GM19328 (cell line): Measurements from ENCODE around the gene RAB37.
A peak's percentile ranks its signal among the peaks of the same experiment; 100 is the strongest.

ENCODE experiments used
- ATAC-seq: cut with Tn5 transposase; IDR thresholded peaks from one replicate; pipeline ENCODE4 v1.9.1; 2021; ENCODE audit warnings: mild to moderate bottlenecking, moderate library complexity; ENCODE audit not compliant: unreplicated experiment

RAB37 gene

GRCh38 chr17:74728033-74728701 lies 8.9 kb upstream of the RAB37 start:
- no peak for ATAC-seq

DNA sequence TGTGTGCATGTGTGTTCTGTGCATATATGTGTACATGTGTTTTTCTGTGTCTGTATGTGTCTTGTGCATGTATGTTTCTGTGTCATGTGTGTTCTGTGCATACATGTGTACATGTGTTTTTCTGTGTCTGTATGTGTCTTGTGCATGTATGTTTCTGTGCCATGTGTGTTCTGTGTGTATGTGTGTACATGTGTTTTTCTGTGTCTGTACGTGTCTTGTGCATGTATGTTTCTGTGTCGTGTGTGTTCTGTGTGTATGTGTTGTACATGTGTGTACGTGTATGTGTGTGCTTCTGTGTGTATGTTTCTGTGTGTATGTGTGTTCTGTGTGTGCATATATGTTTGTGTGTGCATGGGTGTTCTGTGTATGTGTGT lies 8.4 kb upstream of the RAB37 start:
- no peak for ATAC-seq

- ATAC-seq: no peak
Measured at GRCh38 chr17:74729368-74729767, 7.7 kb upstream of the RAB37 start.

- ATAC-seq: no peak
Measured at GRCh38 chr17:74729866-74730265, 7.2 kb upstream of the RAB37 start.

DNA sequence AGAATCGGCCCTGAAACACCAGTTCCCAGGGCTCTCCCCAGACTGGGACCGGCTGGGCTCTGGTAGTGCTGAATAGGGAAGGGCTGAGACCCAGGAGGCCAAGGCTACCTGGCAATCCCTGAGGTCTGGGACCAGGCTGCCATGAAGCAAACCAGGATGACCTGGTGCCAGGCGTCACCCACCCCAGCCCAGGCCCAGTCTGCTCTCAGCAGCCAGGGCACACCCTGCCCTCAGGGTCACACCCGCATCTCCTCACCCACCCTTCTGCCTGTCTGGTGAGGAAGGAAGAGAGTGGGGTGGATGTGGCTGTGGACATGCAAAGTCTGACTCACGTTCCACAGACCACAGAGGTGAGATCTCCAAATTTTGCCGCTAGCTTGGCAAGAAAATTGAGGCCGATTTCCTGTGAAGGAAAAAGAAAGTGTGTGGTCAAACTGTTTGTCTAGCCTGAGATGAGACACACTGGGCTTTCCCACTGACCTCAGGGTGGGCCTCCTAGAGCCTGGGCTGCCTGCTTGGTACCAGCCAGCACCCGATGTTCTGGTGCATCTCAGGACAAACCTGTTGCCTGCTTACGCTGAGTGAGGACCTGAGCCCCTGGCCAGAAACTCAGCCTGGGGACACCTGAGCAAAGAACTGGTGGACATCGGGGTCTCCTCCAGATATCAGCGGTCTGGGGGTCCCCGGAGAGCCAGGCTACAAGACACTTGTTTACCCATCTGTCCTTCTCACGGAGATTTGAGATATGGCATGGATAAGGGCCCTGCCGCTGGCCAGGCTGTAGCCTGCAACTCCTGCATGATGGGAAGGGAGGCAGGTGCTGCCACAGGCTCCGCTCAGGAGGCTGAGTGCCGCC lies 6.3 kb upstream of the RAB37 start:
- no peak for ATAC-seq

DNA sequence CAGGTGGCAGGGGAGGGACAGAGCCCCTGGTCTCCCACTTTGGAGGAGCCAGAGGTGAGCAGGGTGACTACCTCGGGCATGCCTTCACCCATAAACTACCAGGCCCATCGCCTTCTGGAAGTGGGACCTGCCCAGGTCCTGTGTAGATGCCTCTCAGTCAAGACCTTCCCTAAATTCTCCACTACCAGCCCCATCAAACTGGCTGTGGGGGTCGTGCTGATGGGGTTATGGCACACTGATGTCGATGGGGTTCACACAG lies 5.8 kb upstream of the RAB37 start:
- ATAC-seq: no peak

DNA sequence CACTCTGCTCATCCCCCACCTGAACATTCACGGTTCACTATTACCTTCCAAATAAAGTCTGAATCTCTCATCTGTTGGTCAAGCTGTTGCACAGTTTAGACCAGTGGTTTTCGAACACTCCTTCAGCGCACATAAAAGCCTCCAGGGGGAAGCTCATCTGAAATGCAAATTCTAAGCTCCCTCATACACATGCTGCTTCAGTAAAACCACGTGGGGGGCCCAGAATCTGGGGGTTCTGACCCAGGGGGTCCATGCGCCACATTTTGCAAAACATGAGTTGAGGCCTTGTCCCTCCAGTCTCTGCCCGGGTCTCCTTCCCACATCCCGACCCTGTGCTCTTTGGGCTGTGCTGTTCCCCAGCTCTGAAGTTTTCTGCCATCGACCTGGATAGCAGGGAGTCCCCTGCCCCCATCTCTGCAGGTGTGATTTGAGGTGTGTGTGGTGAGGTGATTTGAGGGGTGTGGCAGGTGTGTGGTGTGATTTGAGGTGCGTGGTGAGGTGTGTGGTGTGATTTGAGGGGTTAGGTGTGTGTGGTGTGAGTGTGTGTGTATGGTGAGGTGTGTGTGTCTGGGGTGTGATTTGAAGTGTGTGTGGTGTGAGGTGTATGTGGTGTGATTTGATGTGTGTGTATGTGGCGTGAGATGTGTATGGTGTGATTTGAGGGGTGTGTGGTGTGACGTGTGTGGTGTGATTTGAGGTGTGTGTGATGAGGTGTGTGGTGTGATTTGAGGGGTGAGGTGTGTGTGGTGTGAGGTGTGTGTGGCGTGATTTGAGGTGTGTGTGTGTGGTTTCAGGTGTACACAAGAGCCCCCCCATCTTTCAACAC lies 4.8 kb upstream of the RAB37 start:
- ATAC-seq: no peak

DNA sequence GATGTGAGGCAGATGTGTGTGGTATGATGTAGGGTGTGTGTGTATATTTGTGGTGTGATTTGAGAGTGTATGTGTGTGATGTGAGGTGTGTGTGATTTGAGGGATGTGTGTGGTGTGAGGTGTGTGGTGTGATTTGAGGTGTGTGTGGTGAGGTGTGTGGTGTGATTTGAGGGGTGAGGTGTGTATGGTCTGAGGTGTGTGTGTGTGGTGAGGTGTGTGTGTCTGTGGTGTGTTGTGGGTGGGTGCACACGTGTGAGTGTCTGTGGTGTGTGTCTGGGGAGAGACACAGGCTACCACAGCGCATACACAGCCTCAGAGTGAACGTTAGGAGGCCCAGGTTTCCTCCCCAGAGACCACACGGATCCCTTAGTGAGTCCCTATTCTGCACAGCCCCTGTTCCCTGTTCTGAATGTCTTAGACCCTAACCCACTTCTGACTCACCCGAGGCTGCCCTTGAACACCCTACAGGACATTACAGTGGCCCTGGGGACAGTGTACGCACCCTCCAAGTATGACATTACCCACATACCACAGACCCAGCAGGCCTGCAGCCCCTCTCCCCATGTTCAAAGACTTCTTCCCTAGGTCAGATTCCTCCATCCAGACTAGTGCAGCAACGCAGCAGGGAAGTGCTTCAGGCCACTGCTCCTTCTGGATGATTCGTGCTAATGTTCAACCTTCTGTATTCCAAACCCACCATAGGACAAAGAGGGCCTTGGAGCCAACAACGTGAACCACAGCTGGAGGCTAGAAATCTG lies 3.5 kb upstream of the RAB37 start:
- no peak for ATAC-seq

DNA sequence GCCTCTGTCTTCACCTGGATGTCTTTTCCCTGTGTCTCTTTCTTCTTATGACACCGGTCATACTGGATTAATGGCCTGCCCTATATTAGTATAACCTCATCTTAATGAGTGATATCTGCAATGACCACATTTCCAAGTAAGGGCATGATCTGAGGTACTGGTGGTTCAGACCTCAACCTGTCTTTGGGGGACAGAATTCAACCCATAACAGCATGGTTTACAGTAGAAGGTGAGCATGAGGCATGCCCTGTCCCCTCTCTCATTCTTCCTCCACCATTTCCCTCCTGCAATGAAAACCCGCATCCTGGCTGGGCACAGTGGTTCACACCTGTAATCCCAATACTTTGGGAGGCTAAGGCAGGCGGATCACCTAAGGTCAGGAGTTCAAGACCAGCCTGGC lies 2.8 kb upstream of the RAB37 start:
- ATAC-seq: no peak

- ATAC-seq: no peak
Measured at GRCh38 chr17:74737299-74738050, 419 bp downstream of the RAB37 start.

DNA sequence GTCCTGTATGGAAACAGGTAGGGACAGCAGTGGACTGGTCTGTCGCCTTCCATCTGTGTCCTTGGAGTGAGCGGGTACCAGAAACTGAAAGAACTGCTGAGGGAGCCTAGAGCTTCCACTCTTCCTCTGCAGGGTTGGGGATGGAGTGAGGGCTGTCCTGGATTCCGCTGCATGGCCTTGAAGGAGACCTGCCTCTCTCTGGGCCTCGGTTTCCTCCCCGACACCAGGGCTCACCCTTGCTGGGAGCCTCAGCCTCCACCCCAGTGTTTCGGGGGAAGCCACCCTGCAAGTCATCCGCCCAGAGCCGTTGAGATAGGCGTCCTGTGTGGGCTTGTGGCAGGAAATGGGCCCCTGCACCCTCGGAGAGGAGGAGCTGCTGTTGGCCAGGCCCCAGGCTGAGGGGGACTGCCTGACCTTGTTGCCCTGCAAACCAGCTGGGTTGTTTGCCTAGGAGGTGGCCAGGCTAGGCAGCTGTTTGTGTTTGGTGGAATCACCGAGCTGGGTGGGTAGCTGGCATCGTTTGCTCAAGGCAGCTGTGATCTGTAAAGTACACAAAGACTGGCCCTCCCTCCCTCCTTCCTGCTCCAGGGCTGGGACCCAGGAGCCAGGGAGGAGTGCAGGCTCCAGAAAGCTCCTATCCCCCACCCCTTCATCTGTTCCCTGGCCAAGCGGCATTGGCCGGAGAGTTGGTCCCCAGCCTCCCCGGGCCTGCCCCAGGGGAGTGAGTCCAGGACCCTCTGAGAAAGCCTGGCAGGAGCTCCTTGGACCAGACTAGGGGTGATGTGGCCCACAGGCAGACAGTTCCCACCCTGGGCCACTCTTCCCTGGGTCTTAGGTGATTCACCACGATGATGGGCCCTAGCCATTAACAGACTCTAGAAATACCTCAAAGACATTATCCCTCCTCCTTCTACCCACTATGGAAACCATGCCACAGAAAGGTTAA lies 1.3 kb downstream of the RAB37 start:
- ATAC-seq: peak; percentile 42

DNA sequence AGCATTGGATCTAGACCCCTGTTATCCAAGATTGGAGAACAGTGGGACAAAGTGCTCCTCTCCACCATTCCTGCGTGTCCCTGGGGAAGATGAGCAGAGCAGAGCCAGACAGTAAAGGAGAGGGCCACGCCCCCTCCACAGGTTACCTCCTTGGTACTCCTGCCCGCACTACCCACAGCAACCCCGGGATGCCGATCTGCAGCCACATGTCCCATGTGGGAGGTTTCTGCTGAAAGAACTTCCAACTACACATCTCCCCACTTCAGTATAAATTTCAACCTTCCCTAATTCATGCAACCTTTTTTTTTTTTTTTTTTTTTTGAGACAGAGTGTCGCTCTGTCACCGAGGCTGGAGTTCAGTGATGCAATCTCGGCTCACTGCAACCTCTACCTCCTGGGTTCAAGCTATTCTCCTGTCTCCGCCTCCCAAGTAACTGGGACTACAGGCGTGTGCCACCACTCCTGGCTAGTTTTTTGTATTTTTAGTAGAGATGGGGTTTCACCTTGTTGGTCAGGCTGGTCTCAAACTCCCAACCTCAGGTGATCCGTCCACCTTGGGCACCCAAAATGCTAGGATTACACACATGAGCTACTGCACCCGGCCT lies 2.3 kb downstream of the RAB37 start:
- ATAC-seq: no peak

DNA sequence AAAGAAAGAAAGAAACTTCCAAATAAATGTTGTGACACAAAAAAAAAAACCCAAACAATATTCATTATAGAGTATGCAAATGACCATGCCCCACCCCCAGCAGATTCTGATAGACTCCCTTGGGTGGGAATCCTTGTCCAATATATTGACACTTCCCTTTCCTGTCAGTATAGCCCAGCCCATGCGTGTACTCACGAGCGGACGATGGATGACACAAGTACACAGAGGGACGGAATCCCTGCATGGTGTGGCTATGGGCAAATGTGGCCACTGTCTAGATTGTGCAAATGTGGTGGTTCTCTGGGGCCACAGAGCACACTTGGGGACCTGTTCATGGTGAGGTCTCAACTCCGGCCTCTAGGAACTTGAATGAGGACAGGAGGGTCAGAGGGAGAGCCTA lies 3.1 kb downstream of the RAB37 start:
- ATAC-seq: no peak

DNA sequence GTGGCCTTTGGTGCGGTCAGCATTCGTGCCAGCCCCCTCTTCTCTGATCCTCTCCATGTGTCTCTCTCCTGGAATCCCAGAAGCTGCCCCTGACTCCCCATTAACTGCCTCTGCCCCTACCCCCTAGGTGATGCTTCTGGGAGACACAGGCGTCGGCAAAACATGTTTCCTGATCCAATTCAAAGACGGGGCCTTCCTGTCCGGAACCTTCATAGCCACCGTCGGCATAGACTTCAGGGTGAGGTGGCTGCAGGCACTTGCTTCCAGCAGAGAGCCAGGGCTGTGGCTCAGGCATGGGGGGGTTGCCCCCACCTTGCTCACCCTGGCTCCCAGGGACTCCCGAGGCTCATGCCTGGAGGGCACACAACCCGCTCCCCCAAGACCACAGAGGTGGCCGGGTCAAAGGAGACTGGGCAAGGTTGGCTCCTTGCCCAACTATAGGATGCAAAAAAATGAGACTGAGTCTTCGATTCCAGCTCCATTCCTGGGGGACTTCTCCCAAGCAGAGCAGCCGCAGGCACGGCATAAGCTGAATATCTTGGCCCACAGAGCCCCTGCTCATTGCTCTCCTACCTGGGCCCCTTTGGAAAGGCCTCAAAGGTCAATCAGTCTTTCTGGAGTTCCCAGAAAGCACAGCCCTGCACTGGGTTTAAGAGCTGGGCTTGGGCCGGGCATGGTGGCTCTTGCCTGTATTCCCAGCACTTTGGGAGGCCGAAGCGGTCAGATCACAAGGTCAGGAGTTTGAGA lies 3.8 kb downstream of the RAB37 start:
- no peak for ATAC-seq

- no peak for ATAC-seq
Measured at GRCh38 chr17:74742153-74742515, 5.1 kb downstream of the RAB37 start.

DNA sequence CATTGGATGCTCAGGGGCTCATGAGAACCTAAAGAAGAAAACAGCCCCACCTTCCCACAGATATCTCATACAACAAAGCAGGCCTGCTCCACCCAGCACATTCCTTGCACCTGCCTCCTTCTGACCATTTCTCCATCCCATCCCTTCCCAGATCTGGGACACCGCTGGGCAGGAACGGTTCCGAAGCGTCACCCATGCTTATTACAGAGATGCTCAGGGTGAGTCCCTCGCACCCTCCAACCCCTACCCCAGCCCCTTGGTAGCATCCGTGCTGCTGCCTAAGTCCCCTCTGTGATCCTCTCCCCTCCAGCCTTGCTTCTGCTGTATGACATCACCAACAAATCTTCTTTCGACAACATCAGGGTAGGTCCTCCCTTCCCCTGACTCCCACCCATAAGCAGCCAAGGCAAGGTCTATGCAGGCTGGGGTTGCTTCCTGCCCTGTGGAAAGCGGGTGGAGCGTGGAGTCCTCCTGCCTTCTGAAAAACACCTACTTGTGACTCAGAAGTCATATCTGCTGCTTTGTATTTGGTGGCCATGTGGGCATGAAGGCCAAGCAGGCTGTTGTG lies 6.0 kb downstream of the RAB37 start:
- ATAC-seq: no peak

DNA sequence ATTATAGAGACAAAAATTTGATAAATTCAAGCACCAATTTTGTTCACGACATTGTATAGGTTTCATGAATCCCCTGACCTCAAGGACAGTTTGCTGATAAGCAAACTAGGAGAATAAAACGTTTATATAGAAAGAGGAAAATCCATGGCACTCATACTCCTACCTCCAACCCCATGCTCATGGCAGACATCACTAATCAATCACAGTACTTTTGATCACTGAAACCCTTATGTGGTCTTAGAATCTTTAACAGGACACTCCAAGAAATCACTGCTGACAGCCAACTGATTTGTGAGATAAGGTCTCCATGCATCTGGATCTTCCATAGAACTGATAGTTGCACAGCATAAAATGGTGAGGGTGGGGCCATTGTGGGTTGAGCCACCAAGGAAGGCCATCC lies 6.7 kb downstream of the RAB37 start:
- no peak for ATAC-seq

- ATAC-seq: no peak
Measured at GRCh38 chr17:74744349-74744713, 7.3 kb downstream of the RAB37 start.
